NT2/D1 (cell line): ENCODE data around the gene SLC10A3.

Experiments used
- DNase-seq: peaks from one replicate; pipeline ENCODE4 v3.0.0-alpha.2; 2011; ENCODE audit warnings: low read depth, low spot score
- H3K27me3 ChIP-seq: 2 replicates; pipeline ENCODE4 v1.6.0; 2011; ENCODE audit warnings: mild to moderate bottlenecking; ENCODE audit not compliant: insufficient read length, insufficient read depth
- H3K36me3 ChIP-seq: 2 replicates; pipeline ENCODE4 v1.6.1; 2011; ENCODE audit warnings: mild to moderate bottlenecking, low read length, mixed read lengths; ENCODE audit not compliant: insufficient read depth, insufficient read length
- H3K4me1 ChIP-seq: 2 replicates; pipeline ENCODE4 v1.5.1; 2011; ENCODE audit not compliant: insufficient read depth, insufficient read length
- H3K4me3 ChIP-seq: 2 replicates; pipeline ENCODE4 v1.5.1; 2011; ENCODE audit warnings: low read depth; ENCODE audit not compliant: insufficient read length
- H3K9ac ChIP-seq: 2 replicates; pipeline ENCODE4 v1.6.0; 2011; ENCODE audit warnings: low read depth; ENCODE audit not compliant: insufficient read length
- H3K9me3 ChIP-seq: 2 replicates; pipeline ENCODE4 v1.5.1; 2011; ENCODE audit warnings: mild to moderate bottlenecking, low read length; ENCODE audit not compliant: insufficient read depth
- SUZ12 ChIP-seq: IDR thresholded peaks from 2 replicates; pipeline ENCODE4 v1.6.1; 2011; ENCODE audit not compliant: insufficient read length, insufficient read depth; ENCODE audit errors: extremely low read depth
- YY1 ChIP-seq: IDR thresholded peaks from 2 replicates; pipeline ENCODE4 v1.6.1; 2011; ENCODE audit not compliant: insufficient read length, insufficient read depth
- ZNF274 ChIP-seq: IDR thresholded peaks from 2 replicates; pipeline ENCODE4 v1.6.1; 2011; ENCODE audit warnings: mild to moderate bottlenecking, low read depth, low read length

Gene SLC10A3

DNA sequence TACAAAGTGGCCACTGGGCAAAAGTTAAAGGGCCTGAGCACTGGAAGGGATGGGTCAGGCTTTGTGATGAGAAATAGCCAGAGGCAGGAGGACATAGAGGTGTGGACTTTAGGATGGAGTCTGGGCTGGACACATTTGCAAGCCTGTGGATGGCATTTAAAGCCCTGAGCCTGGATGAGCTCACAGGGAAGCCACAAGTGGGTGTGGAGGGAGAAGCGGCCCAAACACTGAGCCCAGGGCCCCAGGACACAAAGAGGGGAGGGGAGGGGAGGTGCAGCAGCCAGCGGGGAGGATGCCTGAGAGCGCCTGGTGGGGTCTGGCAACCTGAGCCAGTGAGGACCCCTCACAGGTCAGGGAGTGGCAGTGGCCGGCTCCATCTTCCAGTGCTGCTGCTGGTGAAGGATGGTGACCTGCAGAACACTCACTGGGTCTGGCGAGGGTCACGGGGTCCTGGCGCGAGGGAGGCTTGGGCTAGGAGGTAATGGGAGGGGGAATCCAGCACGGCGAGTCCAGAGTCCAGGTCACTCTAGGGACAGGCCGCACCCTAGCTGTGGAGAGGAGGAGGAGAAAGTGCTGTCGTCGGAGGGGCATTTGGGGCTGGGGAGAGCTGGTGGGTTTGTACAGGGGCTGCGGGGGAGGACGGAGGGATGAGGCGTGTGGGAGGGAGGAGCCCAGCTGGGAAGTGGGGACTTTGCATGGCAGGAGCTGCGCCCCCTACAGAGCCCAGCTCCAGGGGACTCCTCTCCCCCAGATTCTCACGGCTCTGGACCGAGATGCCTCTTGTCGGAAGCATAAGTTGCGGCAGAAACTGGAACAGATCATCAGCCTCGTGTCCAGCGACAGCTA lies 18.4 kb downstream of the SLC10A3 start:
- Histone ChIP-seq H3K4me1 (no peaks in the 10 kb centered on the region), H3K9ac (no peak overlapping the region), H3K36me3 (peaks cover 47% of the 10 kb centered on the region), H3K9me3 (no peaks in the 10 kb centered on the region), H3K4me3 (no peak overlapping the region), H3K27me3 (no peaks in the 10 kb centered on the region)
- no peak for TF ChIP-seq SUZ12
- no peak for TF ChIP-seq ZNF274
- TF ChIP-seq YY1: no peak
- no peak for DNase-seq

DNA sequence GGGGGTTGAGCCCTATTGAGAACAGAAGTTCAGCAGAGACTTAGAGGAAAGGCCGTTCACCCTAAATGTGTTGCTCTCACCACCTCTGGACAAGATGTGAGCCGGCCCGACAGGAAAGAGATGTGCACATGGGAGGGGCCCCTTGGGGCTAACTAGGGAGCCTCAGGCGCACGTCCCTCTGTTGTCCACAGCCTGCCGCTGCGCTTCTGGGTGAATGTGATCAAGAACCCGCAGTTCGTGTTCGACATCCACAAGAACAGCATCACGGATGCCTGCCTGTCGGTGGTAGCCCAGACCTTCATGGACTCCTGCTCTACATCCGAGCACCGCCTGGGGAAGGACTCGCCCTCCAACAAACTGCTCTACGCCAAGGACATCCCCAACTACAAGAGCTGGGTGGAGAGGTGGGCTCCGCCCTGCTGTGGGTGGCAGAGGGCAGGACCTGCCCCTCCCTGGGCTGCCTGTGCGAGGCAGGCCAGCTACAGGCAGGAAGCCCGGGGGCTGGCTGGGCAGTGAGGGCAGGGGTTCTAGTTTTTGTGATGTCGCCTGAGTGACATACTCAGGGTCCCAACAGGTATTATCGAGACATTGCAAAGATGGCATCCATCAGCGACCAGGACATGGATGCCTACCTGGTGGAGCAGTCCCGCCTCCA lies 19.4 kb downstream of the SLC10A3 start:
- H3K9ac ChIP-seq: no peak overlapping the region
- DNase-seq: no peak
- H3K9me3 ChIP-seq: no peaks in the 10 kb centered on the region
- H3K4me3 ChIP-seq: no peak overlapping the region
- no peak for TF ChIP-seq SUZ12
- TF ChIP-seq ZNF274: no peak
- TF ChIP-seq YY1: no peak
- H3K27me3 ChIP-seq: no peaks in the 10 kb centered on the region
- peaks cover 51% of the 10 kb centered on the region for H3K36me3 ChIP-seq
- H3K4me1 ChIP-seq: no peaks in the 10 kb centered on the region

- no peaks in the 10 kb centered on the region for H3K27me3 ChIP-seq
- no peak overlapping the region for H3K9ac ChIP-seq
- H3K9me3 ChIP-seq: no peaks in the 10 kb centered on the region
- H3K4me3 ChIP-seq: no peak overlapping the region
- TF ChIP-seq SUZ12: no peak
- TF ChIP-seq ZNF274: no peak
- H3K4me1 ChIP-seq: no peaks in the 10 kb centered on the region
- no peak for DNase-seq
- H3K36me3 ChIP-seq: peaks cover 56% of the 10 kb centered on the region
These were observed 20.0 kb downstream of the SLC10A3 start for GRCh38 chrX:154470434-154470833.

GRCh38 chrX:154469880-154470279 lies 20.5 kb downstream of the SLC10A3 start:
- H3K9ac ChIP-seq: no peak overlapping the region
- H3K36me3 ChIP-seq: peaks cover 60% of the 10 kb centered on the region
- H3K4me3 ChIP-seq: no peak overlapping the region
- no peaks in the 10 kb centered on the region for H3K27me3 ChIP-seq
- no peaks in the 10 kb centered on the region for H3K4me1 ChIP-seq
- no peak for TF ChIP-seq ZNF274
- TF ChIP-seq YY1: no peak
- no peak for TF ChIP-seq SUZ12
- no peak for DNase-seq
- H3K9me3 ChIP-seq: no peaks in the 10 kb centered on the region

- TF ChIP-seq YY1: no peak
- no peak for TF ChIP-seq SUZ12
- no peak for TF ChIP-seq ZNF274
- no peaks in the 10 kb centered on the region for H3K4me1 ChIP-seq
- no peak overlapping the region for H3K9ac ChIP-seq
- H3K4me3 ChIP-seq: no peak overlapping the region
- DNase-seq: no peak
- H3K27me3 ChIP-seq: no peaks in the 10 kb centered on the region
- no peaks in the 10 kb centered on the region for H3K9me3 ChIP-seq
- H3K36me3 ChIP-seq: peaks cover 65% of the 10 kb centered on the region
These were observed 21.3 kb downstream of the SLC10A3 start for GRCh38 chrX:154469114-154469513.

GRCh38 chrX:154468217-154468616 lies 22.2 kb downstream of the SLC10A3 start:
- no peak for TF ChIP-seq ZNF274
- TF ChIP-seq YY1: no peak
- TF ChIP-seq SUZ12: no peak
- peaks cover 61% of the 10 kb centered on the region for H3K36me3 ChIP-seq
- H3K4me1 ChIP-seq: no peaks in the 10 kb centered on the region
- DNase-seq: no peak
- no peak overlapping the region for H3K4me3 ChIP-seq
- H3K9ac ChIP-seq: no peak overlapping the region
- H3K27me3 ChIP-seq: no peaks in the 10 kb centered on the region
- H3K9me3 ChIP-seq: no peaks in the 10 kb centered on the region

DNA sequence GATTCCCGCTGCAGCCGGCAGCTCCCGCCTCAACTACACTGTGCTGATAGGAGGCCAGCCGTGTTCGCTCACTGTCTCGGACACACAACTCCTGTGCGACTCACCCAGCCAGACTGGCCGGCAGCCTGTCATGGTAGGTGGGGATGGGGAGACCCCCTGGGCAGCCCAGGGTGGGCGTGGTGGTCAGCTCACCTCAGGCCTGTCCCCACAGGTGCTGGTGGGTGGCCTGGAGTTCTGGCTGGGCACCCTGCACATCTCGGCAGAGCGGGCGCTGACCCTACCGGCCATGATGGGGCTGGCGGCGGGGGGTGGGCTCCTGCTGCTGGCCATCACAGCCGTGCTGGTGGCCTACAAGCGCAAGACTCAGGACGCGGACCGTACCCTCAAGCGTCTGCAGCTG lies 22.9 kb downstream of the SLC10A3 start:
- Histone ChIP-seq H3K27me3 (no peaks in the 10 kb centered on the region), H3K4me1 (no peaks in the 10 kb centered on the region), H3K9ac (no peak overlapping the region), H3K36me3 (peaks cover 61% of the 10 kb centered on the region), H3K9me3 (no peaks in the 10 kb centered on the region), H3K4me3 (no peak overlapping the region)
- no peak for TF ChIP-seq YY1
- TF ChIP-seq SUZ12: no peak
- TF ChIP-seq ZNF274: no peak
- no peak for DNase-seq
